ENCODE data around the gene GPC6.

GPC6 gene

GRCh38 chr13:93936901-93937300, 710.3 kb downstream of the GPC6 start:
- no peak for DNase-seq (ENCODE audit: low spot score)

- DNase-seq (ENCODE audit: low spot score): no peak
Observed at GRCh38 chr13:93941444-93941843, 714.8 kb downstream of the GPC6 start.

- no peak for DNase-seq (ENCODE audit: low spot score)
Observed at GRCh38 chr13:93942016-93942415, 715.4 kb downstream of the GPC6 start.

GRCh38 chr13:93945621-93946020, 719.0 kb downstream of the GPC6 start:
- no peak for DNase-seq (ENCODE audit: low spot score)

- no peak for DNase-seq (ENCODE audit: low spot score)
Observed at GRCh38 chr13:93946994-93947393, 720.4 kb downstream of the GPC6 start.

- DNase-seq (ENCODE audit: low spot score): no peak
Observed at GRCh38 chr13:93947651-93948050, 721.0 kb downstream of the GPC6 start.

GRCh38 chr13:93948162-93948922, 721.7 kb downstream of the GPC6 start:
- DNase-seq (ENCODE audit: low spot score): no peak

GRCh38 chr13:93951108-93951507, 724.5 kb downstream of the GPC6 start:
- DNase-seq (ENCODE audit: low spot score): no peak

GRCh38 chr13:93951951-93952350, 725.3 kb downstream of the GPC6 start:
- DNase-seq (ENCODE audit: low spot score): no peak

GRCh38 chr13:93953841-93954240, 727.2 kb downstream of the GPC6 start:
- no peak for DNase-seq (ENCODE audit: low spot score)

- no peak for DNase-seq (ENCODE audit: low spot score)
Observed at GRCh38 chr13:93955904-93956303, 729.3 kb downstream of the GPC6 start.

GRCh38 chr13:93956426-93956825, 729.8 kb downstream of the GPC6 start:
- DNase-seq (ENCODE audit: low spot score): no peak

- DNase-seq (ENCODE audit: low spot score): no peak
Observed at GRCh38 chr13:93957371-93957770, 730.8 kb downstream of the GPC6 start.

- DNase-seq (ENCODE audit: low spot score): no peak
Observed at GRCh38 chr13:93959796-93960533, 733.4 kb downstream of the GPC6 start.

- DNase-seq (ENCODE audit: low spot score): no peak
Observed at GRCh38 chr13:93963266-93964145, 736.9 kb downstream of the GPC6 start.

- DNase-seq (ENCODE audit: low spot score): no peak
Observed at GRCh38 chr13:93964146-93964512, 737.5 kb downstream of the GPC6 start.

GRCh38 chr13:93965587-93965986, 739.0 kb downstream of the GPC6 start:
- no peak for DNase-seq (ENCODE audit: low spot score)

- DNase-seq (ENCODE audit: low spot score): no peak
Observed at GRCh38 chr13:93966267-93966936, 739.8 kb downstream of the GPC6 start.

GRCh38 chr13:93967286-93967685, 740.7 kb downstream of the GPC6 start:
- no peak for DNase-seq (ENCODE audit: low spot score)

- DNase-seq (ENCODE audit: low spot score): no peak
Observed at GRCh38 chr13:93975242-93975641, 748.6 kb downstream of the GPC6 start.

GRCh38 chr13:93976528-93976927, 749.9 kb downstream of the GPC6 start:
- no peak for DNase-seq (ENCODE audit: low spot score)

GRCh38 chr13:93977986-93978385, 751.4 kb downstream of the GPC6 start:
- DNase-seq (ENCODE audit: low spot score): no peak
